K562 (cell line): ENCODE measurements around the gene TTLL10. TPM values are rescaled to one million over a fixed set of nuclear protein-coding genes. Genes with fewer than 3 reads are reported as not detected.
A peak's percentile ranks its signal among the peaks of the same experiment; 100 is the strongest.

Experiments
- ATF4 ChIP-seq: fragments of 450-650 bp; formaldehyde crosslinking; IDR thresholded peaks from 2 replicates; pipeline ENCODE4 v1.4.0; 2022; ENCODE audit warnings: mild to moderate bottlenecking, moderate library complexity
- BACH1 ChIP-seq: fragments of 200-800 bp; sonication (Bioruptor generic); IDR thresholded peaks from 2 replicates; pipeline ENCODE4 v1.6.1; 2016; ENCODE audit warnings: missing genetic modification characterization, missing compliant biosample characterization
- BHLHE40 ChIP-seq: IDR thresholded peaks from 2 replicates; pipeline ENCODE4 v1.6.1; 2011; ENCODE audit warnings: low read length, improper control_type of control experiment
- ESRRB ChIP-seq: fragments of 250-450 bp; sonication (Bioruptor Pico); IDR thresholded peaks from 2 replicates; pipeline ENCODE4 v1.5.0; 2020; ENCODE audit warnings: mild to moderate bottlenecking, moderate library complexity, borderline replicate concordance
- FOXO4 ChIP-seq: fragments of 450-650 bp; formaldehyde crosslinking; IDR thresholded peaks from 2 replicates; pipeline ENCODE4 v1.4.0; 2020; ENCODE audit warnings: mild to moderate bottlenecking, moderate library complexity
- GTF2B ChIP-seq: IDR thresholded peaks from 2 replicates; pipeline ENCODE4 v1.6.1; 2011; ENCODE audit not compliant: insufficient read length; ENCODE audit errors: extremely low read depth
- LCOR ChIP-seq: sonication (generic); formaldehyde crosslinking; IDR thresholded peaks from 2 replicates; pipeline ENCODE4 v1.8.0; 2022; ENCODE audit warnings: mild to moderate bottlenecking, missing genetic modification reagents
- OTX1 ChIP-seq: fragments of 450-650 bp; formaldehyde crosslinking; IDR thresholded peaks from 2 replicates; pipeline ENCODE4 v1.4.0; 2022; ENCODE audit warnings: mild to moderate bottlenecking
- PHF8 ChIP-seq: fragments of 200-600 bp; sonication (generic); IDR thresholded peaks from 2 replicates; pipeline ENCODE4 v1.6.1; 2012; ENCODE audit warnings: mixed run types, mild to moderate bottlenecking, inconsistent platforms, low read length, moderate library complexity, borderline replicate concordance
- RFX1 ChIP-seq: fragments of 450-650 bp; IDR thresholded peaks from 2 replicates; pipeline ENCODE4 v1.6.1; 2016; ENCODE audit warnings: mild to moderate bottlenecking, moderate library complexity
- SREBF2 ChIP-seq: sonication (generic); formaldehyde crosslinking; IDR thresholded peaks from 2 replicates; pipeline ENCODE4 v1.4.0; 2020; ENCODE audit warnings: mild to moderate bottlenecking, missing genetic modification reagents
- THRAP3 ChIP-seq: fragments of 450-650 bp; IDR thresholded peaks from 2 replicates; pipeline ENCODE4 v1.6.1; 2016; ENCODE audit warnings: mild to moderate bottlenecking, inconsistent platforms, borderline replicate concordance
- WHSC1 ChIP-seq: IDR thresholded peaks from one replicate; pipeline ENCODE4 v1.6.1; 2012; ENCODE audit warnings: low read length, control low read depth, inconsistent platforms
- ZNF23 ChIP-seq: fragments of 250-450 bp; sonication (Bioruptor Pico); IDR thresholded peaks from 2 replicates; pipeline ENCODE4 v1.4.0; 2020; ENCODE audit warnings: mild to moderate bottlenecking
- ZNF24 ChIP-seq: fragments of 450-650 bp; IDR thresholded peaks from 2 replicates; pipeline ENCODE4 v1.6.1; 2016
- ZNF253 ChIP-seq: fragments of 250-450 bp; sonication (Bioruptor Pico); conservative IDR thresholded peaks from 2 replicates; pipeline ENCODE4 v1.6.1; 2021; ENCODE audit warnings: mild to moderate bottlenecking
- polyA plus RNA-seq, 8 experiments: library from polyadenylated mRNA; depleted of rRNA in 4 of 8; stranded (reverse) in 5 of 8; unstranded in 3 of 8; fragments of >200 nt; fragmentation: Nextera tagmentation in 2 of 8; fragmentation: Illumina TruSeq in 1 of 8; extraction: Ambion mirVana in 2 of 8; extraction: Trizol in 1 of 8; gene quantifications; 2 replicates each; pipeline versions ENCODE4 v1.2.1 to v1.2.3, GENCODE V29; 2011 to 2014; ENCODE audit warnings: inconsistent platforms in 1 of 8, missing spikeins in 1 of 8
- total RNA-seq, 7 experiments: library from RNA; depleted of rRNA in 6 of 7; stranded (reverse); fragments of >200 nt in 6 of 7; fragmentation: Illumina TruSeq in 2 of 7; extraction: Trizol in 2 of 7; gene quantifications; 2 replicates each; pipeline versions ENCODE4 v1.2.1 to v1.2.3, GENCODE V29; 2011 to 2021; ENCODE audit warnings: low replicate concordance in 1 of 7
- TF ChIP-seq, protein P1 (sequence below): sonication (generic); formaldehyde crosslinking; IDR thresholded peaks from 2 replicates; pipeline ENCODE4 v1.8.1; 2023; ENCODE audit warnings: missing genetic modification reagents, mild to moderate bottlenecking, borderline replicate concordance
- TF ChIP-seq, protein P2 (sequence below): fragments of 450-650 bp; IDR thresholded peaks from 2 replicates; pipeline ENCODE4 v1.7.1; 2018; ENCODE audit warnings: mild to moderate bottlenecking, low read depth; ENCODE audit not compliant: partially characterized antibody

TTLL10 gene
- total and polyA plus RNA-seq, 9 of the 15 experiments (the other 6 are each of a cell fraction or from before 2014, with no cell fraction given) = not detected

DNA sequence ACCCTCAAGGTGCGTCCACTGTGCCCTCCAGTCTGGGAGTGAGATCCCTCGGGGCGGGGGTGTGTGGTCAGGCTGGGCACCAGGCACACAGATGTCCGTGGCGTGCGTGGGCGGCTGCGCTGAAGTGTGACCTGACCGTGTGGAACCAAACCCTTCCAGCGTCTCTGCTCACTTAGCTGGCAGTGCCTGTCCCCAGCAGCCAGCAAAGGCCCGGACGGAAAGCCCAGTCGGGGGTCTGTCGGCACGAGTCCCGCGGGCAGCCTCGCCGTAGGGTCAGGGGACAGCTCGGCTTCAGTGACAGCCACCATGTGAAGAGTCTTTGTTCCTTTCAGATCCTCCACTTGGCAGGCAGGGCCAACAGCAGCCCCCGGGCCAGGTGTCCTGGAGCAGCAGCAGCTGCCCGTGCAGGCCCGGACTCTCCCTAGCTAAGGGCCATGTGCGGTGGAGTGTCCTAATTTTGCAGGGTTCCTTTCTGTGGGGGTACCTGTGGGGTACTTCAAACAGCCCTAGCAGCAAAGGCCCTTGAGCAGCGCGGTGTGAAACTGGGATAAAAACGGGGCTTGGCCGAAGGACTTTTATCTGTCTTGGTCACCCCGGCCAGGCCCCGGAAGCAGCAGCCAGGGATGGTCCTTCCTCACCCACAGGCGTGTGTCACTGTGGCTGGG, 11.6 kb downstream of the TTLL10 start (continued):
- TF ChIP-seq BACH1 (tag) (no peak), OTX1 (no peak), WHSC1 (no peak), BHLHE40 (no peak; the same call in 1 of the 2 replicates), SREBF2 (CRISPR knock-in tag) (no peak), LCOR (0 out of 2 replicates have a peak, but pooled peaks have one; percentile 43), THRAP3 (no peak), FOXO4 (CRISPR knock-in tag) (no peak), ZNF23 (CRISPR knock-in tag) (no peak), PHF8 (peak; percentile 44; the same call in 1 of the 2 replicates), ZNF24 (no peak), ZNF253 (CRISPR knock-in tag) (no peak), ESRRB (CRISPR knock-in tag) (no peak), GTF2B (no peak), RFX1 (no peak), ATF4 (no peak)
- TF ChIP-seq, protein P1, sequence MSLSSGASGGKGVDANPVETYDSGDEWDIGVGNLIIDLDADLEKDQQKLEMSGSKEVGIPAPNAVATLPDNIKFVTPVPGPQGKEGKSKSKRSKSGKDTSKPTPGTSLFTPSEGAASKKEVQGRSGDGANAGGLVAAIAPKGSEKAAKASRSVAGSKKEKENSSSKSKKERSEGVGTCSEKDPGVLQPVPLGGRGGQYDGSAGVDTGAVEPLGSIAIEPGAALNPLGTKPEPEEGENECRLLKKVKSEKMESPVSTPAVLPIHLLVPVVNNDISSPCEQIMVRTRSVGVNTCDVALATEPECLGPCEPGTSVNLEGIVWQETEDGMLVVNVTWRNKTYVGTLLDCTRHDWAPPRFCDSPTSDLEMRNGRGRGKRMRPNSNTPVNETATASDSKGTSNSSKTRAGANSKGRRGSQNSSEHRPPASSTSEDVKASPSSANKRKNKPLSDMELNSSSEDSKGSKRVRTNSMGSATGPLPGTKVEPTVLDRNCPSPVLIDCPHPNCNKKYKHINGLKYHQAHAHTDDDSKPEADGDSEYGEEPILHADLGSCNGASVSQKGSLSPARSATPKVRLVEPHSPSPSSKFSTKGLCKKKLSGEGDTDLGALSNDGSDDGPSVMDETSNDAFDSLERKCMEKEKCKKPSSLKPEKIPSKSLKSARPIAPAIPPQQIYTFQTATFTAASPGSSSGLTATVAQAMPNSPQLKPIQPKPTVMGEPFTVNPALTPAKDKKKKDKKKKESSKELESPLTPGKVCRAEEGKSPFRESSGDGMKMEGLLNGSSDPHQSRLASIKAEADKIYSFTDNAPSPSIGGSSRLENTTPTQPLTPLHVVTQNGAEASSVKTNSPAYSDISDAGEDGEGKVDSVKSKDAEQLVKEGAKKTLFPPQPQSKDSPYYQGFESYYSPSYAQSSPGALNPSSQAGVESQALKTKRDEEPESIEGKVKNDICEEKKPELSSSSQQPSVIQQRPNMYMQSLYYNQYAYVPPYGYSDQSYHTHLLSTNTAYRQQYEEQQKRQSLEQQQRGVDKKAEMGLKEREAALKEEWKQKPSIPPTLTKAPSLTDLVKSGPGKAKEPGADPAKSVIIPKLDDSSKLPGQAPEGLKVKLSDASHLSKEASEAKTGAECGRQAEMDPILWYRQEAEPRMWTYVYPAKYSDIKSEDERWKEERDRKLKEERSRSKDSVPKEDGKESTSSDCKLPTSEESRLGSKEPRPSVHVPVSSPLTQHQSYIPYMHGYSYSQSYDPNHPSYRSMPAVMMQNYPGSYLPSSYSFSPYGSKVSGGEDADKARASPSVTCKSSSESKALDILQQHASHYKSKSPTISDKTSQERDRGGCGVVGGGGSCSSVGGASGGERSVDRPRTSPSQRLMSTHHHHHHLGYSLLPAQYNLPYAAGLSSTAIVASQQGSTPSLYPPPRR (CRISPR knock-in tag) = no peak
- TF ChIP-seq, protein P2, sequence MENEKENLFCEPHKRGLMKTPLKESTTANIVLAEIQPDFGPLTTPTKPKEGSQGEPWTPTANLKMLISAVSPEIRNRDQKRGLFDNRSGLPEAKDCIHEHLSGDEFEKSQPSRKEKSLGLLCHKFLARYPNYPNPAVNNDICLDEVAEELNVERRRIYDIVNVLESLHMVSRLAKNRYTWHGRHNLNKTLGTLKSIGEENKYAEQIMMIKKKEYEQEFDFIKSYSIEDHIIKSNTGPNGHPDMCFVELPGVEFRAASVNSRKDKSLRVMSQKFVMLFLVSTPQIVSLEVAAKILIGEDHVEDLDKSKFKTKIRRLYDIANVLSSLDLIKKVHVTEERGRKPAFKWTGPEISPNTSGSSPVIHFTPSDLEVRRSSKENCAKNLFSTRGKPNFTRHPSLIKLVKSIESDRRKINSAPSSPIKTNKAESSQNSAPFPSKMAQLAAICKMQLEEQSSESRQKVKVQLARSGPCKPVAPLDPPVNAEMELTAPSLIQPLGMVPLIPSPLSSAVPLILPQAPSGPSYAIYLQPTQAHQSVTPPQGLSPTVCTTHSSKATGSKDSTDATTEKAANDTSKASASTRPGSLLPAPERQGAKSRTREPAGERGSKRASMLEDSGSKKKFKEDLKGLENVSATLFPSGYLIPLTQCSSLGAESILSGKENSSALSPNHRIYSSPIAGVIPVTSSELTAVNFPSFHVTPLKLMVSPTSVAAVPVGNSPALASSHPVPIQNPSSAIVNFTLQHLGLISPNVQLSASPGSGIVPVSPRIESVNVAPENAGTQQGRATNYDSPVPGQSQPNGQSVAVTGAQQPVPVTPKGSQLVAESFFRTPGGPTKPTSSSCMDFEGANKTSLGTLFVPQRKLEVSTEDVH = no peak
